22Rv1 (cell line): ENCODE data around the gene COTL1.

Source experiments
- ZFX ChIP-seq: fragments of 450-650 bp; IDR thresholded peaks from 2 replicates; pipeline ENCODE4 v1.6.1; 2017; ENCODE audit warnings: antibody characterized with exemption, borderline replicate concordance
- TF ChIP-seq, protein P1 (sequence below): fragments of 450-650 bp; IDR thresholded peaks from 2 replicates; pipeline ENCODE4 v1.5.1; 2017; ENCODE audit warnings: mild to moderate bottlenecking

DNA sequence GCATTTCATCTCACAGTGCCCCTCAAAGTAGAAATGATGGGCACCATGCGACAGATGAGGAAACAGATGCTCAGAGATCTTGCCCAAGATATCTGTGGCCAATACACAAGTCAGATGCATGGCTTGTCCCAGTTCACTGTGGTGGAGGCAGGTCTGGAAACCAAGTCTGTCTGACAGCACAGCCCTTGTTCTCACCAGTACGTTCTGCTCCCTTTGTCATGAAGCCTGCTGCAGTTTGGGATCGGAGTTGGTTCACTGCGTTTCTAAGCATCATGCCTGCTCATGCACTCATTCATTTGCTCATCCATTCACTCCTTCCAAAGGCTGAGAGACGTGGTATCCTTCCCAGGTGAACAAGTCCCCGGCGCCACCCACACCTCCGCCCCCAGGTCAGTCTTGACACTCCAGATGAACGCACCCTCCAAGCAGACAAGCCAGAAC is 86.2 kb downstream of the COTL1 start:
- TF ChIP-seq, protein P1, sequence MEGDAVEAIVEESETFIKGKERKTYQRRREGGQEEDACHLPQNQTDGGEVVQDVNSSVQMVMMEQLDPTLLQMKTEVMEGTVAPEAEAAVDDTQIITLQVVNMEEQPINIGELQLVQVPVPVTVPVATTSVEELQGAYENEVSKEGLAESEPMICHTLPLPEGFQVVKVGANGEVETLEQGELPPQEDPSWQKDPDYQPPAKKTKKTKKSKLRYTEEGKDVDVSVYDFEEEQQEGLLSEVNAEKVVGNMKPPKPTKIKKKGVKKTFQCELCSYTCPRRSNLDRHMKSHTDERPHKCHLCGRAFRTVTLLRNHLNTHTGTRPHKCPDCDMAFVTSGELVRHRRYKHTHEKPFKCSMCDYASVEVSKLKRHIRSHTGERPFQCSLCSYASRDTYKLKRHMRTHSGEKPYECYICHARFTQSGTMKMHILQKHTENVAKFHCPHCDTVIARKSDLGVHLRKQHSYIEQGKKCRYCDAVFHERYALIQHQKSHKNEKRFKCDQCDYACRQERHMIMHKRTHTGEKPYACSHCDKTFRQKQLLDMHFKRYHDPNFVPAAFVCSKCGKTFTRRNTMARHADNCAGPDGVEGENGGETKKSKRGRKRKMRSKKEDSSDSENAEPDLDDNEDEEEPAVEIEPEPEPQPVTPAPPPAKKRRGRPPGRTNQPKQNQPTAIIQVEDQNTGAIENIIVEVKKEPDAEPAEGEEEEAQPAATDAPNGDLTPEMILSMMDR: no peak
- TF ChIP-seq ZFX: no peak
